Neural cell (in vitro differentiated cells): ENCODE data around the gene TMEM53.

Experiments
- CTCF ChIP-seq: fragments of 450-650 bp; IDR thresholded peaks from 2 replicates; pipeline ENCODE4 v1.5.1; 2014; ENCODE audit warnings: antibody characterized with exemption, mild to moderate bottlenecking, moderate library complexity; ENCODE audit not compliant: poor library complexity, severe bottlenecking
- EP300 ChIP-seq: fragments of 450-650 bp; conservative IDR thresholded peaks from 2 replicates; pipeline ENCODE4 v1.6.1; 2014; ENCODE audit warnings: antibody characterized with exemption, mild to moderate bottlenecking, moderate library complexity; ENCODE audit not compliant: poor library complexity, severe bottlenecking
- EZH2 ChIP-seq: fragments of 200-600, 300-800 bp; shearing (Covaris generic), sonication (generic); IDR thresholded peaks from 2 replicates; pipeline ENCODE4 v1.6.1; 2014; ENCODE audit warnings: antibody characterized with exemption, low read length, borderline replicate concordance, mild to moderate bottlenecking; ENCODE audit not compliant: insufficient read depth, poor library complexity, severe bottlenecking
- POLR2AphosphoS5 ChIP-seq: IDR thresholded peaks from 2 replicates; pipeline ENCODE4 v1.6.1; 2012
- RAD21 ChIP-seq: fragments of 450-650 bp; conservative IDR thresholded peaks from 2 replicates; pipeline ENCODE4 v1.6.1; 2014; ENCODE audit warnings: antibody characterized with exemption, mild to moderate bottlenecking, moderate library complexity
- REST ChIP-seq: IDR thresholded peaks from 2 replicates; pipeline ENCODE4 v1.6.1; 2012; ENCODE audit warnings: borderline replicate concordance
- SMC3 ChIP-seq: fragments of 450-650 bp; conservative IDR thresholded peaks from 2 replicates; pipeline ENCODE4 v1.6.1; 2014; ENCODE audit warnings: antibody characterized with exemption, mild to moderate bottlenecking, moderate library complexity; ENCODE audit not compliant: poor library complexity
- TAF1 ChIP-seq: IDR thresholded peaks from 2 replicates; pipeline ENCODE4 v1.6.1; 2012; ENCODE audit warnings: low read depth

- TF ChIP-seq CTCF = no peak
- no peak for TF ChIP-seq POLR2AphosphoS5
- no peak for TF ChIP-seq EZH2
- TF ChIP-seq EP300 = no peak
- TF ChIP-seq TAF1 = no peak
- no peak for TF ChIP-seq SMC3
- TF ChIP-seq RAD21 = no peak
- no peak for TF ChIP-seq REST
Measured at GRCh38 chr1:44661781-44662682, 12.2 kb downstream of the TMEM53 start.
